GM19452 (cell line): ENCODE data around the gene MXD1.
"Not testable (repeated sequence)": the region's sequence is repeated elsewhere in the genome, so short reads cannot be mapped to it uniquely, and the experiment has no call there.

Experiments used
- ATAC-seq: cut with Tn5 transposase; IDR thresholded peaks from one replicate; pipeline ENCODE4 v1.9.1; 2021; ENCODE audit not compliant: unreplicated experiment

MXD1 gene, protein sequence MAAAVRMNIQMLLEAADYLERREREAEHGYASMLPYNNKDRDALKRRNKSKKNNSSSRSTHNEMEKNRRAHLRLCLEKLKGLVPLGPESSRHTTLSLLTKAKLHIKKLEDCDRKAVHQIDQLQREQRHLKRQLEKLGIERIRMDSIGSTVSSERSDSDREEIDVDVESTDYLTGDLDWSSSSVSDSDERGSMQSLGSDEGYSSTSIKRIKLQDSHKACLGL

DNA sequence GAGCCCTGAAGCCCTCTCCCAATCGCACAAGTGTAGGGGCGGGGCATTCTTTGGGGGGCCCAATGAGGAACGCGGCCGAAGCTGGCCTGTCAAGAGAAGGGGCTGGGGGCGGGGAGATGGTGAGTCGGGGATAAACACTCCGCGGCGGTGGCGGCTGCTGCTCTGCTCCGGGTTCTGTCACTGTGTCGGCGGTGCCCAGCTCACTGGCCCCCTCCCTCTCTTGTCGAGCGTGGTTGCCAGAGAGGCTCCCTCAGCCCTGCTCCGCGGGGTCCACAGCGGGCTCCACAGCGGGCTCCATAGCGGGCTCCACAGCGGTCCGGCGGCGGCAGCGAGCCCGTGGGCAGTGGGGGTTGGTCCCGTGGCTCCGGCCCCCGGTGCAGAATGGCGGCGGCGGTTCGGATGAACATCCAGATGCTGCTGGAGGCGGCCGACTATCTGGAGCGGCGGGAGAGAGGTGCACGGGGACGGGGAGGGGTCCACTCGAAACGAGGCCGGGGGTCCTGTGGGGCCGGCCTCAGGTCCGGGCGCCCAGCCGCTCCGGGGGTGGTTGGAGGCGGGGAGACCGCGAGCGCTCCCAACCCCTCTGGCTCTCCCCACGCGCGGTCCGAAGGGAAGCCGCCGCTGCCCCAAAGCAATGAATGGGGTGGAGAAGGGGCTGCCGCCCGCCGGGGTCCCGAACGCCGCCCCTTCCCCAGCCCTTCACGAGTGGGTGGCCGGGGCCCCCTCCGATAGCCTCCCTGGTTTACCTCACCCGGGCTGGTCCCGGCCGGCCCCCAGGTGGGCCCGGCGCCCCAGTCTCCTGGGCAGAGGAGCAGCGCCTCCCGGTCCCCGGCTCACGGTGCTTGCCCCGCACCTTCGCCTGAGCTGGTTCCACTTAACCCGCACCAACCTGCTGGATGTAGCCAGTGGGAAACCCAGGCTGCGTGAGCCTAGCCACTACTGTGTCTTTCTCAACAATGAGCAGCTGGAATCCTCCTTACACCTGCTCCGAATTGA is at the start of gene MXD1:
Gene MXD1 (plus strand): TSS at position 160 of the 996 bp plus-strand sequence. CDS start 222 bp downstream, at position 382.
- ATAC-seq: no peak

DNA sequence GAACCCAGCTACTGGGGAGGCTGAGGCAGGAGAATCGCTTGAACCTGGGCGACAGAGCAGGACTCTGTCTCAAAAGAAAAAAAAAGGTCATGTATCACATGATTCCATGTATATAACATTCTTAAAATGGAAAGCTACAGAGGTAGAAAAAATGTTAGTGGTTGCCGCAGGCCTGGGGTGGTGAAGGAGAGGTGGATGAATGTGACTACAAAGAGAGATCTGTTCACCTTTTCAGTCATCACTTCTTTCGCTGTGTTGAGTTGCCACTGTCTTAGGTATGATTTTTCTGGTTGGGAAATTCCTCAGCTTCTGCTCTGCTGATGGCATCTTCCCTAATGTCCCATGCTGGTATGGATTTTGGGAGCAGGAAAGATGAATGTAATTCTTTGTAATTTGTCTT is 26.5 kb upstream of the MXD1 start:
- ATAC-seq: no peak

DNA sequence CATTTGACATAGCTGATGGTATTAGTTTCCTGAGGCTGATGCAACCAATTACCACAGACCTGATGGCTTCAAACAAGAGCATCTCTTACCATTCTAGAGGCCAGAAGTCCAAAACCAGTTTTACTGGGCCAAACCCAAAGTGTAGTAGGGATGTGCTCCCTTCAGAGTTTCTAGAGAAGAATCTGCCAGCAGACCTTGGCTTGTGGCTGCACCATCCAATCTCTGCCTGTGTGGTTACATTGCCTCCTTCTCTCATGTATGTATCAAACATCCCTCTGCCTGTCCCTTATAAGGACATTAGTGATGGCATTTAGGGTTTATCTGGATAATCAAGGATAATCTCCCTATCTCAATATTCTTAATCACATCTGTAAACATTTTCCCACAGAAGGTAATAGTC is 25.6 kb upstream of the MXD1 start:
- ATAC-seq: no peak

DNA sequence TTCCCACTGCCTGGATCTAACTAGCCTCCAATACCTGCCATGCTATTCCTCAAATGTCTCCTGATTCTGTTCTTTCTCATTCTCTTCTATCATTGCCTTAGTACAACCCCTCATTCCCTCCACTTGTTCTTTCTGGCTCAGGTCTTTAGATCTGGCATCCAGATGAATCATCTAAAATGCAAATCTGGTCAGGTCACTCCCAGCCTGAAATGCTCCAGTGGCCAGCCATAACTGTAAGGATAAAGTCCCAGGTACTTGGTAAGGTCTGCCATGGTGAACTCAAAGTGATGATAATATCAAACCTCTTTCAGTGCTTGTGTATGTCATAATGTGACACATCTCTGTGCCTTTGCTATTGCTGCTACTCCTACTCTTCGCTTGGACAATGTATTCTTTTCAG is 24.0 kb upstream of the MXD1 start:
- ATAC-seq: no peak

DNA sequence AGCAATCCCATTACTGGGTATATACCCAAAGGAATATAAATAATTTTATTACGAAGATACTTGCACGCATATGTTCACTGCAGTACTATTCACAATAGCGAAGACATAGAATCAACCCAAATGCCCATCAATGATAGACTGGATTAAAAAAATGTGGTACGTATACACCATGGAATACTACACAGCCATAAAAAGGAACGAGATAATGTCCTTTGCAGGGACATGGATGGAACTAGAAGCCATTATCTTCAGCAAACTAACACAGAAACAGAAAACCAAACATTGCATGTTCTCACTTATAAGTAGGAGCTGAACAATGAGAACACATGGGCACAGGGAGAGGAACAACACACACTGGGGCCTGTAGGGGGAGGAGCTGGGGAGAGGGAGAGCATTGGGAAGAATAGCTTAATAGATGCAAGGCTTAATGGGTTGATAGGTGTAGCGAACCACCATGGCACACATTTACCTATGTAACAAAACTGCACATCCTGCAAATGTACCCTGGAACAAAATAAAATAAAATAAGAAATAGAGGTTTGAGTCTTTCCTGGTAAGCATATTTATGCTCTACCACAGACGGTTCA is 22.0 kb upstream of the MXD1 start:
- not testable (repeated sequence) for ATAC-seq

DNA sequence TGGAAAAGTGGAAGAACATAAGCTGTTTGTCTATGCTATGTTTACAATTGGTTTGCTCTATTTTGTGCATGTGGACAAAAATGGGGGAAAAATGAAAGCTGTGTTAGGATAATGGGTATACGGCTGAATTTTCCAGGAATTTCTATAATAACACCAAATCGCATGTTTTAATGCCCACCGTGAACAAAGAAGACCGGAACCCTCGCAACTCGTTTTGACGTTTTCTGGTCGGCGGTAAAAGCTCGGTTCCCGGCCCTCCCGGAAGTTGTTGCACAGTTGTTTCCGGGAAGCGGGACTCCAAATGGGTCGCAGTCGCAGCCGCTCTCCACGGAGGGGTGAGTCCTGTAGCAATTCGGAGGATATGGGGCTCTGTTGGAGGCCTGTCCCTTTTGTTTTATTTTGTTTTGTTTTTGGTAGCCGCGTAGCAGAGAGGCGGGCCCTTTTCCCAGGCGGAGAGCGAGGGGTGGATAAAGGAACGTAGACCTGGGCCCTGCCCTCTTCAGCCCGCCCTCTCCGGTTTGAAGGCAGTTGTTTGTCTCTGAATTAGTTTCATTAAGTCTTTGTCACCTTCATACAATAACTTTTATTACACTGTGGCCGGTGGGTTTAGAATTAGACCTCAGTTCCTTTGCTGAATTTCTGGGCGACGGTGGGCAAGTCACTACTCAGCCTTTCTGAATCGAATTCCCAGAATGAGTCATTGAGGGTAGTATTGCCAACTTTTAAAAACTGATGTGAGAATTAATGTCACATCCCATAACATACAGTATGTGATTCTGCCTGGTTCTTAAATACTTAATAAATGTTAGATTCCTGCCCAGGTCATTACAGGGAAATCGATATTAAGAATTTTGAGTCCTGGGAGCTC is 21.0 kb upstream of the MXD1 start, which contains the start of gene SNRNP27:
Gene SNRNP27 (plus strand): TSS at position 273 of the 868 bp plus-strand sequence. CDS start 29 bp downstream, at position 302.
- peak; percentile 71 for ATAC-seq

DNA sequence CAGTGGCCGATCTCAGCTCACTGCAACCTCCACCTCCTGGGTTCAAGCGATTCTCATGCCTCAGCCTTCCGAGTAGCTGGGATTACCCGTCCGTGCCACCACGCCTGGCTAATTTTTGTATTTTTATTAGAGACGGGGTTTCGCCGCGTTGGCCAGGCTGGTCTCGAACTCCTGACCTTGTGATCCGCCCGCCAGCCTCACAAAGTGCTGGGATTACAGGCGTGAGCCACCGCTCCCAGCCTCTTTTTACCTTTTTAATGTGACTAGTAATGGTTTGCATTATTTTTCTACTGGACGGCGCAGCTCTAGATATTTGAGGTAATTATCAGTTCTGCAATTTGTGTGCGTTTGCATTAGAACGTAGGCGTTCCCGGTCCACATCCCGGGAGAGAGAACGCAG is 20.2 kb upstream of the MXD1 start:
- ATAC-seq: not testable (repeated sequence)

DNA sequence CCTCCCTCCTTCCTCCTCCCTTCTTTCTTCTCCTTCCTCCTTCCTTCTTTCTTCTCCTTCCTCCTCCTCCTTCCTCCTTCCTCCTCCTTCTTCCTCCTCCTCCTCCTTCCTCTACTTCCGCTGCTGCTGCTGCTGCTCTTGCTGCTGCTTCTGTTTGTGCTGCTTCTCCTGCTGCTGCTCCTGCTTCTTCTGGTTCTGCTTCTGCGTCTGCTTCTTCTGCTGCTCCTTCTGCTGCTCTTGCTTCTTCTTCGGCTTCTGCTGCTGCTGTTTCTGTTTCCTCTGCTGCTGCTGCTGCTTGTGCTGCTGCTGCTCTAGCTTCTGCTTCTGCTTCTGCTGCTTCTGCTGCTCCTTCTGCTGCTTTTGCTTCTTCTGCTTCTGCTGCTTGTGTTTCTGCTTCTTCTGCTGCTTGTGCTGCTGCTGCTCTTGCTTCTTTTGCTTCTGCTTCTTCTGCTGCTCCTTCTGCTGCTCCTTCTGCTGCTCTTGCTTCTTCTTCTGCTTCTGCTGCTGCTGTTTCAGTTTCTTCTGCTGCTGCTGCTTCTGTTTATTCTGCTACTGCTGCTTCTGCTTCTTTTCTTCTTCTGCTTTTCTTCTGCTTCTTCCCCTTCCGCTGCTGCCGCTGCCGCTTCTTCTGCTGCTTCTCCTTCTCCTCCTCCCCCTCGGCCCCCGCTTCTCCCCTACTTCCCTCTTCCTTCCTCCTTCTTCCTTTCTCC is 12.5 kb upstream of the MXD1 start:
- no peak for ATAC-seq

DNA sequence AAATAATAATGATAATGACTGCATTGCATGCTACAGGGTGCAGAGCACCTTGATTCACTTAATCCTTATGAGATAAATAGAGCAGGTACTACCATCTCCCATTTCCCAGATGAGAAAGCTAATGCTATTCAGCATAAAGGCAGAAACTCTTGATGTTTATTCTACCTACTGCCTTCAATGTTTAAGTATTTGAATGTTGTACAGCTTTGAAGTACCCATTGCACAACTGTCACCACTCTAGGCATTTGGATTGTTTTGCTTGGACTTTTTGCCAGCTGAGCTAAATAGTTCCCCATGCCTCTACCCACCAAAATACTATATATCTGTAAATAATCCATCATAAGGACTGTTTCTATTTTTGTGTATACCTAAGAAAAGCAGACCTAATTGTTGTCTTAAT is 7.7 kb upstream of the MXD1 start:
- ATAC-seq: no peak

DNA sequence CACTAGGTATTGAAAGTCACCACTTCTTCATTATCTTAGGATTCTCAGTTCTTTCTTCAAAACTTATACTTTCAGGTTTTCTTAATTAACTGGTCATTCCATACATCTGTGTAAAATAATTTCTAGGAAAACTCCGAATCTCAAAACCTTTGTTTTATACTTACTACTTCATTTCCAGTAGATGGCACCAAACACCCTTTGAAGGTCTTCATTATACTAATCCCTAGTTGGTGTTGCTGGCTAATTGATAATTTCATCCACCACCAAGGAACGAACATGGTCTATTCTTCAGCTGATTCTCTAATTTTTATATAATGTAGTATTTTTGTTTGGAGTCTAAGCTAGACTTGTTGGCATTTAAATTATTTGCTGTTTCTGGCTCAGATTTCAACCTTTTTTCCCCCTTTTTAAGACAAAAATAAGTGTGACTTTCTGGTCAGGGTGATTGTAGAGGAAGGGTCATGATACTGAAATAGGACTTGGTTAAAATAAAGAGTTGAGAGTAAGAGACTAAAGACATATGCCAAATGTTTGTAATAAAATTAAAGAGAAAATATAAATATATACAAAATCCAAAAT is 2.8 kb upstream of the MXD1 start:
- ATAC-seq: no peak

DNA sequence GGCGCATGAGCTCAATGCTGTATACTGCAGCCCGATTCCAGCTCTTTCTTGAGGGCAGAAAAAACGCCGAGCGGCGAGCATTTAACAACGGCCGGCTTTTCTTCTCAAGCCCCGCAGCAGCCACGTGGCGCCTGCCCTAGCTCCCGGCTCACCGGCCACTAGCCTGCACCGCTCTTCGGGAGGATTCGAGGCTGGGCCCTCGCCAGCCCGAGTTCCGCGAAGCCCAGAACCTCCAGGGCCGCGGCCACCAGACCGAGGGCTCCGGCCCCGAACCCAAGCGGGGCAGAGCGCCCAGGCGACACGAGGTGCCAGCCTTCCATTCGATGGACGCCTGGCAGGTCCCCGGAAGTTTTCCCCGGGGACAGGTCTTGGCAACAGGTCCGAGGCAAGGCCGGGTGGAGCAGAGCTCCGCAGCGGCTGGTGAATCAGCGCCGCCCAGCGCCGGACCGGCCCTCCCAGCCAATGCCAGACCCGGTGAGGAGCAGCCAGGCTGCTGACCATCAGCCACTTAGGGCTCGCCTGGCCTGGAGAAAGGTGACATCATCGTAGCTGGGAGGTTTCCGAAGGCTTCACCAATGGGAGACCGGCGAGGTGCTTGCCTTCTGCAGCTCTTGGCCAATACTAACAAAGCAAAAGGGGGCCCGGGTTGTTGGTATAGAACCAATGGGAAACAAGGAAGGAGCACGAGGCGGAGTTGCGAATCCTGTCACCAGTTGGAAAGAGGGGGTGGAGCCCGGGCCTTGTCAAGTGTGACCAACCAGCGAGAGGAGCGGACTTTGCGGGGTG is 552 bp upstream of the MXD1 start:
- peak; percentile 88 for ATAC-seq

DNA sequence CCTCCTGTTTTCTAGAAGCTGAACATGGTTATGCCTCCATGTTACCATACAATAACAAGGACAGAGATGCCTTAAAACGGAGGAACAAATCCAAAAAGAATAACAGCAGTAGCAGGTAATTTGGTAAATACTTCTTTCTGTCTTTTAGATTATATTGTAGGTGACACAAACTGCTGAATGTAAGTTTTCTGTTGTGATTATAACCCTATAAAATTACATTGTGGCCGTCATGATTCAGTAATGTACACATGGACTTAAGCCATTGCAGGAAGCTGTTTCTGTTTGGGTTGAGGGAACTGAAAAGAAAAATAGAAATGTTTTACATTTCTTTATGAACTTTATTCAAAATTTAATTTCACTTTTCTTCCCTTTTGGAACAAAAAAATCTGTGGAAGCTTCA is 1.2 kb downstream of the MXD1 start:
- ATAC-seq: no peak

DNA sequence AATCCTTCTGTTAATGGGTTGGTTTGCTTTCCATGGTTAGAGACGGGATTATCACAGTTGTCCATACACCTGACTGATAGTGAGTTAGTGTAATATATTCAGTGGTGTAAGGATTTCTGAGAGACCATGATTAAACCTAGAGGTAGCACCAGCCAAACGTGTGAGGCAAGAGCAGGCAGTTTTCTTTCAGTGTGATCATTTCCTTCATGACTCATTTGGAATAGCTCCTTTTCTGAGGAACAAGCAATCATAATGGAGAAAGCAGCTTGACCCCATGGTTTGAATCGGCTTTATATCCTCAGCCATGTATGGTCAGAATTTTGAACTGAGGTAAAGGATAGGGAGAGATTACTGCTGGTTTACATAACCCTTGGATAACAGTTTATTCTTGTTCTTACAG is 2.9 kb downstream of the MXD1 start:
- ATAC-seq: no peak

DNA sequence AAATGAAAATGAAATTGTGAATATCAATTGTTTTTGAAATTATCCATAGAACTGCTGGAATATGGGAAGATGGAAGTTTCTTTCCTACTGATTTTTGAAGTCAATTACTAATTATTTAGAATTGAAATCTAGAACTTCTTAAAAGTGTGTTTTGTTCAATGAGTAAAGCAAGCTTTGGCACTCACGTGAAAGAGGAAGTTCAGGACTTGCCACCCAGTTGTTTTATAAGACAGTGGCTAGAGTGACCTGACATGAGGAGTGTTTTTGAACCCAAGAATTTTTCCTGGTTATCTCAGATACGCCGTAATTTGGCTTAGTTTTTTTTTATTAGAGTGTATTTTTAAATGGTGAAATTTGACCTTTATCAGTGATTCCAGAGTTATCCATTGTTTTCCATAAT is 3.5 kb downstream of the MXD1 start:
- no peak for ATAC-seq

DNA sequence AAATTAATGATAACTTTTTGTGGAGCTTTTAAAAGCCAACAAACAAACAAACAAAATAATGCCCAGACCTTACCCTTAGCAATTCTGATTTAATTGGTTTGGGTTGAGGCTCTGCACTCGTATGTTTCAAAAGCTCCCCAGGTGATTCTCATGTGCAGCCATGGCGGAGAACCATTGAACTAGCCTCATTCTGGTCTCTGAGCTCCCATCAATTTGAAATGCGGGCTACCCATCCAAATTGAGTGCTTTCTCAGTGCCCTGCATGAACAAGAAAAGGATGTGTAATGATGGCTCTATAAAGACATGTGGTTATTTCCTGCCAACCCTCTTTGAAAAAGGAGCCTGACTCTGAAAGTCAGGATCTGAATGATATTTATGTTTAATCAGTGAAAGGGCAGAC is 8.2 kb downstream of the MXD1 start:
- ATAC-seq: no peak

DNA sequence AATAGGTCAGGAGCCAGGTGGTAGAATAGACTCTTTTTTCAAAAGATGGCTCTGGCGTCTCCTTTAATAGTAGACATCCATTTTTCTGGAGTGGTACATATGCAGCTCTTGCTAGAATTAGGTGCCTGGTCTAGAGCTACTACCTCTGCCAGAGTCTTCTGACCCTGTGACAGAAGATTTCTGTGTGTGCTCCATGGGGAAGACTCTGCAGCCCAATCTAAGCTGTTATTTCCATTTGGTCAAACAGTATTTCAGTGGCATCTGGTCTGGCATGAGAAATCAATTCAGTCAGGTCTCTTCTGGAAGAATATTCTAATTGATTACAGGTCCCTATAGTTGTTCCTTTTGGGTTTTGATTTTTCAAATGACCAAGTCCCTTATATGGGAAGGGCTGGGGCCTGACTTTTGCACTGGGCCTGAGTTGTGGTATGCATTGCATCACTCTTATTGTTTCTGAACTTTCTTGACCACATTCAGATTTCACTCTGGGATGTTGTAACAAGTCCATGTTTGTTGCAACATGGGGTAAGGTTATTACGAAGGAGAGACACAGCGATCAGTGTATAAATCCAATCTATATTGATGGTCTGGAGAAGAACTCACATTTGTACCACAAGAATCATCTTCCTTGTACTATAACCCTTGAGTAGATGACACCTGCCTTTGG is 12.1 kb downstream of the MXD1 start:
- no peak for ATAC-seq

DNA sequence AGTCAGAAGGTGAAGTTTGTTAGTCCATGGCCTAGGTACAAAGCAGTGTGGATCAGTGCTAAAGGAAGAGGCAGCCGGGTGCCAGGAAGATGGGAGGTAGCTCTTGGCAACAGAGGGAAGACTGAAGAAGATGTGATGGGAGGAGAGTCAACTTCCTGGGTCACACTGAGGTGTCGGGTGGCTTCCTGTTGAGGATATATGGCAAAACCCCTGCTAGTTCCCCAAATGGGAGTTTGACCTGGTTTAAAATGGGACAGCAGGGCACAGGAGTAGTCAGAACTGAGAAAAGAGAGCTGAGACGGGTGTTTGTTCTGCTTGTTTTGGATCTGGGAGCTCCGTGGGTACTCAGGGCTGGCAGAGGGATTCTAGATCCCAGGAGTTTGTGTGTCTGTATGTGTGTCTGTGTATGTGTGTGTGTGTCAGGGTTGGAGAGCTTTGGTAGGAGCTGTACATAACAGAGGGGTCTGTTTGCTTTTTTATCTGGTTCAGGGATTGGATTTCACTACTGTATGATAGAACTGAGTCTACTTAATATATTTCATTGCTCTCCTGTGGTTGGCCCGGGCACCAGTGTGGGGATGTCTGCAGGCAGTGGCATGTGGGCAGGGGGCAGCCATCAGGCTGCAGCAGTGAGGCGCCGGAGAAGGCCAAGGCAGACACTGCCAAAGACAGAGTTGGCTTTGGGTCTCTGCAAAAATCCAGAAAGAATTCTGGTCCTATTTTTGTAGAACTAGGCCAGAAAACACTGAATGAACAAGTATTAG is 17.1 kb downstream of the MXD1 start:
- no peak for ATAC-seq

DNA sequence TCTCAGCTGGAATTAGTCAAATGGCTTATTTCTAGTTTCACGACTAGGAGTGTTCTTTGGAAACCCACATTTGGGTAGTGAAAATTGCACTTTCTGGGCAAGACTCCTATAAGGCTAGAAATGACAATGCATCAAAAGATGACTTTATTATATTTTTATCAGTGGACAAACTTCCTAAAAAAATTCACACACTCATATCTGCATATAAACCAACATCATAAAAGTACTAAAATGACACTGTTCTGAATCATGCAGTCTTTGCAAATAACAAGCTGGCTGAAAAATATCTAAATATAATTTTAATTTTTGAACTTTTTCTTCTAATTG is 17.6 kb downstream of the MXD1 start:
- ATAC-seq: no peak
